GM12878 (cell line): ENCODE results near the gene COA1. TPM values are rescaled to one million over a fixed set of nuclear protein-coding genes. Genes with fewer than 3 reads are reported as not detected.

ENCODE experiments used
- CTCF ChIP-seq, 3 experiments: IDR thresholded peaks in 2 of 3; conservative IDR thresholded peaks in 1 of 3; 2 replicates each; pipeline ENCODE4 v1.5.1; 2011; ENCODE audit warnings: low read depth in 3 of 3, low read length in 3 of 3, mild to moderate bottlenecking in 3 of 3, control low read depth in 2 of 3, moderate library complexity in 2 of 3, inconsistent platforms in 1 of 3, mixed read lengths in 1 of 3; ENCODE audit not compliant: control insufficient read depth in 2 of 3, insufficient read depth in 1 of 3; ENCODE audit errors: extremely low read depth in 1 of 3
- FOS ChIP-seq: IDR thresholded peaks from 3 replicates; pipeline ENCODE4 v1.6.1; 2011; ENCODE audit warnings: borderline replicate concordance; ENCODE audit not compliant: insufficient read length; ENCODE audit errors: extremely low read depth
- HSF1 ChIP-seq: fragments of 150-350 bp; IDR thresholded peaks from 2 replicates; pipeline ENCODE4 v1.6.1; 2014; ENCODE audit warnings: mild to moderate bottlenecking, low read depth, low read length
- MEF2A ChIP-seq: IDR thresholded peaks from 2 replicates; pipeline ENCODE4 v1.6.1; 2011; ENCODE audit warnings: low read depth, mild to moderate bottlenecking, low read length, moderate library complexity; ENCODE audit not compliant: insufficient read depth
- MXI1 ChIP-seq: fragments of 150-350 bp; IDR thresholded peaks from 2 replicates; pipeline ENCODE4 v1.6.1; 2011; ENCODE audit warnings: low read depth, mild to moderate bottlenecking, inconsistent platforms, low read length, improper control_type of control experiment
- NFYA ChIP-seq: IDR thresholded peaks from 2 replicates; pipeline ENCODE4 v1.6.1; 2011; ENCODE audit warnings: low read depth, mild to moderate bottlenecking, low read length, improper control_type of control experiment, borderline replicate concordance
- PAX5 ChIP-seq: IDR thresholded peaks from 2 replicates; pipeline ENCODE4 v1.6.1; 2011; ENCODE audit warnings: low read depth, low read length, borderline replicate concordance
- SMARCA5 ChIP-seq: fragments of 450-650 bp; IDR thresholded peaks from 2 replicates; pipeline ENCODE4 v1.6.1; 2017; ENCODE audit warnings: mild to moderate bottlenecking
- SREBF2 ChIP-seq: IDR thresholded peaks from 2 replicates; pipeline ENCODE4 v1.6.1; 2012; ENCODE audit warnings: mild to moderate bottlenecking, low read length
- WRNIP1 ChIP-seq: IDR thresholded peaks from 2 replicates; pipeline ENCODE4 v1.6.1; 2011; ENCODE audit warnings: low read depth, low read length, improper control_type of control experiment, borderline replicate concordance
- ZNF592 ChIP-seq: fragments of 450-650 bp; IDR thresholded peaks from 2 replicates; pipeline ENCODE4 v1.6.1; 2017; ENCODE audit warnings: mild to moderate bottlenecking, moderate library complexity
- polyA plus RNA-seq, 11 experiments: library from polyadenylated mRNA; depleted of rRNA in 4 of 11; unstranded in 6 of 11; stranded (reverse) in 5 of 11; fragments of >200 nt; fragmentation: Nextera tagmentation in 4 of 11; fragmentation: Illumina TruSeq in 1 of 11; extraction: Ambion mirVana in 4 of 11; extraction: Trizol in 1 of 11; gene quantifications; 1 replicate in 1 of 11; 2 replicates in 10 of 11; pipeline versions ENCODE4 v1.2.1 to v1.2.3, GENCODE V29; 2011 to 2016; ENCODE audit warnings: inconsistent platforms in 2 of 11, missing spikeins in 2 of 11, low read depth in 1 of 11
- total RNA-seq, 4 experiments: library from RNA; depleted of rRNA in 3 of 4; stranded (reverse); fragments of >200 nt in 3 of 4; fragmentation: Illumina TruSeq in 1 of 4; extraction: Trizol in 1 of 4; gene quantifications; 2 replicates each; pipeline versions ENCODE4 v1.2.1 to v1.2.3, GENCODE V29; 2013 to 2021

The COA1 gene
- total and polyA plus RNA-seq, 10 of the 15 experiments (the other 5 are each of a cell fraction or from before 2014, with no cell fraction given), result 83.1 to 258 (median 111) TPM

- TF ChIP-seq ZNF592, result no peak
- no peak for TF ChIP-seq PAX5
- no peak for TF ChIP-seq HSF1
- no peak for TF ChIP-seq MXI1
- TF ChIP-seq SREBF2, result no peak
- no peak for TF ChIP-seq SMARCA5
- TF ChIP-seq MEF2A, result no peak
- no peak for TF ChIP-seq FOS
- no peak for TF ChIP-seq NFYA
- TF ChIP-seq CTCF (IDR thresholded peaks at IDR 0.05 in 2 of 3, conservative IDR thresholded peaks at IDR 0.05 in 1 of 3; ENCODE audit: control insufficient read depth in 2 of 3, extremely low read depth in 1 of 3, insufficient read depth in 1 of 3, low read depth in 3 of 3, low read length in 3 of 3), result no peak
- TF ChIP-seq WRNIP1, result no peak
Measured at GRCh38 chr7:43753271-43753810, 24.0 kb upstream of the COA1 start (continued).
